HL-60 (cell line): ENCODE results near the gene SPIRE1.

Experiments
- GABPA ChIP-seq: IDR thresholded peaks from 2 replicates; pipeline ENCODE4 v1.6.1; 2012; ENCODE audit warnings: low read depth
- POLR2AphosphoS5 ChIP-seq: IDR thresholded peaks from 2 replicates; pipeline ENCODE4 v1.6.1; 2012; ENCODE audit warnings: low read depth
- SPI1 ChIP-seq: IDR thresholded peaks from 2 replicates; pipeline ENCODE4 v1.6.1; 2012; ENCODE audit warnings: low read depth, mild to moderate bottlenecking, borderline replicate concordance
- TF ChIP-seq, protein P1 (sequence below): IDR thresholded peaks from one replicate; pipeline ENCODE4 v1.5.1; 2011; ENCODE audit warnings: low read length, control low read depth, inconsistent platforms; ENCODE audit not compliant: insufficient read depth
- TF ChIP-seq, protein P2 (sequence below): IDR thresholded peaks from 2 replicates; pipeline ENCODE4 v1.6.1; 2012; ENCODE audit warnings: low read depth; ENCODE audit not compliant: insufficient replicate concordance

DNA sequence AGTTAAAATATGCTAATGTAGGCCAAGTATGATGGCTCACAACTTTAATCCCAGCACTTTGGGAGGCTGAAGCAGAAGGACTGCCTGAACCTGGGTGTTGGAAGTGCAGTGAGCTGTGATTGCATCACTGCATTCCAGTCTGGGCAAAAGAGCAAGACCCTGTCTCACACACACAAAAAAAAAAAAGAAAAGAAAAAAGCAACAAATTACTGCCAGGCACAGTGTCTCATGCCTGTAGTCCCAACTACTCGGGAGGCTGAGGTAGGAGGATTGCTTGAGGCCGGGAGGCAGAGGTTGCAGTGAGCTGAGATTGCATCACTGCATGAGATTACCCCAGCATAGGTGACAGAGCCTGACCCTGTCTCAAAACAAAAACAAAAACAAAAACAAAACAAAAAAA is 139.6 kb downstream of the SPIRE1 start:
- TF ChIP-seq, protein P1, sequence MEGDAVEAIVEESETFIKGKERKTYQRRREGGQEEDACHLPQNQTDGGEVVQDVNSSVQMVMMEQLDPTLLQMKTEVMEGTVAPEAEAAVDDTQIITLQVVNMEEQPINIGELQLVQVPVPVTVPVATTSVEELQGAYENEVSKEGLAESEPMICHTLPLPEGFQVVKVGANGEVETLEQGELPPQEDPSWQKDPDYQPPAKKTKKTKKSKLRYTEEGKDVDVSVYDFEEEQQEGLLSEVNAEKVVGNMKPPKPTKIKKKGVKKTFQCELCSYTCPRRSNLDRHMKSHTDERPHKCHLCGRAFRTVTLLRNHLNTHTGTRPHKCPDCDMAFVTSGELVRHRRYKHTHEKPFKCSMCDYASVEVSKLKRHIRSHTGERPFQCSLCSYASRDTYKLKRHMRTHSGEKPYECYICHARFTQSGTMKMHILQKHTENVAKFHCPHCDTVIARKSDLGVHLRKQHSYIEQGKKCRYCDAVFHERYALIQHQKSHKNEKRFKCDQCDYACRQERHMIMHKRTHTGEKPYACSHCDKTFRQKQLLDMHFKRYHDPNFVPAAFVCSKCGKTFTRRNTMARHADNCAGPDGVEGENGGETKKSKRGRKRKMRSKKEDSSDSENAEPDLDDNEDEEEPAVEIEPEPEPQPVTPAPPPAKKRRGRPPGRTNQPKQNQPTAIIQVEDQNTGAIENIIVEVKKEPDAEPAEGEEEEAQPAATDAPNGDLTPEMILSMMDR: no peak
- TF ChIP-seq POLR2AphosphoS5 (no peak), SPI1 (no peak), GABPA (no peak)
- TF ChIP-seq, protein P2, sequence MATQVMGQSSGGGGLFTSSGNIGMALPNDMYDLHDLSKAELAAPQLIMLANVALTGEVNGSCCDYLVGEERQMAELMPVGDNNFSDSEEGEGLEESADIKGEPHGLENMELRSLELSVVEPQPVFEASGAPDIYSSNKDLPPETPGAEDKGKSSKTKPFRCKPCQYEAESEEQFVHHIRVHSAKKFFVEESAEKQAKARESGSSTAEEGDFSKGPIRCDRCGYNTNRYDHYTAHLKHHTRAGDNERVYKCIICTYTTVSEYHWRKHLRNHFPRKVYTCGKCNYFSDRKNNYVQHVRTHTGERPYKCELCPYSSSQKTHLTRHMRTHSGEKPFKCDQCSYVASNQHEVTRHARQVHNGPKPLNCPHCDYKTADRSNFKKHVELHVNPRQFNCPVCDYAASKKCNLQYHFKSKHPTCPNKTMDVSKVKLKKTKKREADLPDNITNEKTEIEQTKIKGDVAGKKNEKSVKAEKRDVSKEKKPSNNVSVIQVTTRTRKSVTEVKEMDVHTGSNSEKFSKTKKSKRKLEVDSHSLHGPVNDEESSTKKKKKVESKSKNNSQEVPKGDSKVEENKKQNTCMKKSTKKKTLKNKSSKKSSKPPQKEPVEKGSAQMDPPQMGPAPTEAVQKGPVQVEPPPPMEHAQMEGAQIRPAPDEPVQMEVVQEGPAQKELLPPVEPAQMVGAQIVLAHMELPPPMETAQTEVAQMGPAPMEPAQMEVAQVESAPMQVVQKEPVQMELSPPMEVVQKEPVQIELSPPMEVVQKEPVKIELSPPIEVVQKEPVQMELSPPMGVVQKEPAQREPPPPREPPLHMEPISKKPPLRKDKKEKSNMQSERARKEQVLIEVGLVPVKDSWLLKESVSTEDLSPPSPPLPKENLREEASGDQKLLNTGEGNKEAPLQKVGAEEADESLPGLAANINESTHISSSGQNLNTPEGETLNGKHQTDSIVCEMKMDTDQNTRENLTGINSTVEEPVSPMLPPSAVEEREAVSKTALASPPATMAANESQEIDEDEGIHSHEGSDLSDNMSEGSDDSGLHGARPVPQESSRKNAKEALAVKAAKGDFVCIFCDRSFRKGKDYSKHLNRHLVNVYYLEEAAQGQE: no peak
